Activated CD8-positive, alpha-beta memory T cell treated with anti-CD3 and anti-CD28 coated beads for 48 hours (primary cell): ENCODE data around the gene NAPG.
"Not testable (repeated sequence)": the region's sequence is repeated elsewhere in the genome, so short reads cannot be mapped to it uniquely, and the experiment has no call there.

Experiments used
- DNase-seq, 3 experiments: peaks; one replicate each; pipeline ENCODE4 v3.0.0-alpha.2; 2020; ENCODE audit warnings: low read depth in 2 of 3, low spot score in 2 of 3

The NAPG gene

DNA sequence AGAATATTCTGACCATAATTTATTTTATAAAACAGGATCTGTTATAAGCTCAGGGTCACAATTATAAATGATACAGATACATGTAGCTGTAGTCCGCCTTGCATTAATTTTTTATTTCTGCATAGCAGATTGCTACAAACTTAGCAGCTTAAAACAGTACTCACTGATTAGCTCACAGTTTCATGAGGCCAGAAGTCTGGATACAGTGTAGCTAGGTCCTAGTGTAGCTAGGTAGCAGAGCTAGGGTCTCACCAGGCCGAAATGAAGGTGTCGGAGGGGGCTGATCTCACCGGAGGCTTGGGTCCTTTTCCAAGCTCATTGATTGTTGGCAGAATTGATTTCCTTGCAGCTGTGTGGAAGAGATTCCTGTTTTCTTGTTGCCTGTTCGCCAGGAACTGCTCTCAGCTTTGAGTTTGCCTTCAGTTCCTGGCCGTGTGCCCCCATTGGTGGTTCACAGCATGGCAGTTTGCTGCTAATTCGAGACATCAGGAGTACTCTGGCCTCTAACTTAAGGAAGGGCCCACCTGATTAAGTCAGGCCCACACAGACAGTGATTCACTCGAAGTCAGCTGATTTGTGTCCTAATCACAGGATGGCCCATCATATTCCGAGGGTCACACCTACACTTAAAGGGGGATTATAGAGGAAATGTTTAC is 18.4 kb downstream of the NAPG start:
- no peak for DNase-seq

DNA sequence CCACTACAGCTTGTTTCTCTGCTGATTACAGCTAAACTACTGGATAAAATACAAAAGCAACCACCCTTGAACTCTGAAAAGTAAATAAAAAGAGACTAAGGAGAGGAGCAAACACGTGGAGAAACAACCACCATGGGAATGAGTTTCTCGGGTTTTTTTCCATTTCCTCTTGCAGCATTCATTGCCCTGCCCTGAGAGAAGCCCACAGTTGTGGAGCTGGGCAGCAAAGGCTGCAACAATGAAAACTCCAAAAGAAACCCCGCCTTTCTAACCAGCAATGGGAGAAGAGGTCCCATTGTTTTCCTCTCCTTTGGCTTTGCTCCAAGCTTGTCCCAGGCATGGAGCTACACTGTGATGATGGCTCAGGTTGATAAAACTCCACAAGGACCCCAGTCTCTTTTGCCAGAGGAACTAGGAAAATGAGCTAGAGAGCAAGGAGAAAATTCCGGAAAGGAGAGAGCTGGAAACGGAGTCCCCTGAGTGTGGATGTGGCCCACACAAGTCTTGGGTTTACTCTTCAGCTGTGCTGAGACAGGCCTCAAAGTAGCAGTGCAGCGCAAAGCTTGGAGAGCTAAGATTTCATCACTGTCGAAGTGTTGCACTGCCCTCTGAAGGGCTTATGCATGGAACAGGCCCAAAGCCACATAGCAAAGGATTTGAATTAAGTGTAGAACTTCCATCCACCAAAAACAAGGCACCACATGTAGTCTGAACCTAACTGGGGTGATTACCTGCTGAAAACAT is 20.9 kb downstream of the NAPG start:
- DNase-seq: no peak

DNA sequence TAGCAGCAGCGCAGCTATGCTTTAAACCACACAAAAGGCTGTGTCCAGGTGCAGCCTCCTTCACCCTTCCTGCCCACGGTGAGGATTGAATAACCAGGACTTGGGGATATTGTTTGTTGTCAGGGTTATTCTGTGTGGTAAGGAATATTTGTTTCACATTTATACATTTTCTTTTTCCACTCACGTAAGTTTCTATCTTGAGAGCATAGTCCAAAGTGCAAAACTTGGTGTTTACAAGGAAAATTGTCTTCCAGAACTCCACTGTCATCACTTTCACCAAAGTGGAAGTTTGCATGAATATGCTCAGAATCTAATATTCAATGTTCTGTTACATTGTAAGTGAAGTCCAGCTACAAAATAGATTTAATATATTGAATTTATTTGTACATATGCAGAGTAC is 26.4 kb downstream of the NAPG start:
- no peak for DNase-seq

DNA sequence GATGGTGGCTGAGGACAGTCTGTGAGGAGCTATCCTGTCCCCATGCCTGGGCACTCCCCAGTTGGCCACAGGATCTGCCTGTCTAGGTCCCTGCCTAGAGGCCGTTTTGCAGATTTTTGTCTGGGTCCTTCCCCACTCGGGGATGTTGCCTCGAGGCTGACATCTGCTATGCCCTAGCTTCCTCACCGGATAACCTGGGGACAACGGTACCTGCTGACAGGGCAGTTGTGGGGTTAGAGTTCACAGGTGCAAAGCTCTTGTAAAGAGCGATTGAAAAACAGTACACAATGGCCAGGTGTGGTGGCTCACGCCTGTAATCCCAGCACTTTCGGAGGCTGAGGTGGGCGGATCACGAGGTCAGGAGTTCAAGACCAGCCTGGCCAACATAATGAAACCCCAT is 30.4 kb downstream of the NAPG start:
- not testable (repeated sequence) for DNase-seq

DNA sequence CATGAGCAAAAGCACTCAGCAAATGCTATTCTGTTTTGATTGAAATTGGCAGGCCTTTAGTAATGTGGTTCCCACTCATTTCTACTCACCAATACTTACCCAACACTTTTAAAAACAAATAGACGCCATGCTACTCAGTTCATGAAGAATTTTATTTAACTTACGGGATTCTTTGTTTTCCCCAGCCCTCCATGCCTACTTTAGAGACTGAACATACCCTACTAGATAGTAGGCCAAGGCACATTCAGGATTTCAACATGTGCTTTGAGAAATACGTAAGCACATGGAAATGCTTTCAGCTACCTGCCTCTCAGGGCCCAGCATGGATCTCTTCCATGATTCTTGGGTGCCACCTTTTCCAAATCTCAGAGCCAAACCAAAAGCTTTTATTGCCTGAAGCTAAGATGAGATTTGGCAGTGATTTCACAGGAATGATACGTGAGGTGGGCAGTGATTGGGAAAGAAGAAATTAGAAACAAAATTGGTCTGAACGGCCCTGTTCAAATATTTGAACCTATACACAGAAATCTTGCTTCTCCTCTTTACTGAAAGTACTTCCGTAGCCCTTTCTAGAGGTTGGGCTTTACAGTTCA is 31.4 kb downstream of the NAPG start:
- DNase-seq: no peak

DNA sequence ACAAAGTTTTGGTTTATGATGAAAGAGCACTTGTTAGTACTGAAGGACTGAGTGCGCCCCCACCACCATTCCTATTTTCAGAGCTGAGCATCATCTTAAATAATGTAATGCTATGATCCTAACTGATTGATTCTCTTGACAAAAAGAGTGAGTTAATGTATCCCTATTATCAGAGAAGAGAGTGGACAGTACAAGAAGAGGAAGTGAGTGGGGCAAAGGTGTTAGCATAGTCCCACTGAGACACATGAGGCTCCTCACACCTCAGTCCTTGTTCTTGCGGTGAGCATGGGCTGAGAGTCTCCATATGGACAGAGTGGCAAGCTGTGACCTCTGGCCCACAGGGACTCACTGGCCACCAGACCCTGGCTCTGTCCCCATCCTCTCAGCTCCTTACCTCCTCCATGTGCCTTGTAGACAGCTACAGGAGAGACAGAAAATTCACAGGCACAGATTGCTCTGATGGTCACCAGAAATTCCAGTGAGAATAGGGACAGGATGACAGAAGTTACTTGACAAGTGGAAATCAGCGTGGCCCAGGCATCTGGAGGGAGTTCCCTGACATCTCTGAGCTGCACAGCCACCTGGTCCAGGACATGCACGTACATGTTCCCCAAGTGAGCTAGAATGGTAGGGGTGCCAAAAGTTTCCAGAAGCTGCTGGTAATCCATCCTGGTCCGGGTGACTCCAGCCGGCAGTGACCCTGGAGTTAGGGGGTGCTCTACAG is 32.6 kb downstream of the NAPG start:
- no peak for DNase-seq

DNA sequence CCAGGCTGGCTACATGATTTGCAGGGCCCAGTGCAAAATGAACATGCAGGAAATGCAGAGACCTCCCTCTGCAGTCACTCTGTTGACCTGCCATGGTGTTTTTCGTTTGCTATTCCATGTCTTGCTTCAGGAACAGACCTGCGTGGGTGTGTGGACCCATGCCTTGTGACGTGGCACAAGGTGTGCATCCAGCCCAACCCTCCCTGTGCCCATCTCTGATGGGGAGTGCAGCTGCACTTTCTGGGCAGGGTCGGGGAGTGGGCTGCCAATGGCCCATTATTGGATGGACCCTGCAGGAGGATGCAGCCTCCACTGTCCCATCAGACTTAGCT is 33.1 kb downstream of the NAPG start:
- no peak for DNase-seq

DNA sequence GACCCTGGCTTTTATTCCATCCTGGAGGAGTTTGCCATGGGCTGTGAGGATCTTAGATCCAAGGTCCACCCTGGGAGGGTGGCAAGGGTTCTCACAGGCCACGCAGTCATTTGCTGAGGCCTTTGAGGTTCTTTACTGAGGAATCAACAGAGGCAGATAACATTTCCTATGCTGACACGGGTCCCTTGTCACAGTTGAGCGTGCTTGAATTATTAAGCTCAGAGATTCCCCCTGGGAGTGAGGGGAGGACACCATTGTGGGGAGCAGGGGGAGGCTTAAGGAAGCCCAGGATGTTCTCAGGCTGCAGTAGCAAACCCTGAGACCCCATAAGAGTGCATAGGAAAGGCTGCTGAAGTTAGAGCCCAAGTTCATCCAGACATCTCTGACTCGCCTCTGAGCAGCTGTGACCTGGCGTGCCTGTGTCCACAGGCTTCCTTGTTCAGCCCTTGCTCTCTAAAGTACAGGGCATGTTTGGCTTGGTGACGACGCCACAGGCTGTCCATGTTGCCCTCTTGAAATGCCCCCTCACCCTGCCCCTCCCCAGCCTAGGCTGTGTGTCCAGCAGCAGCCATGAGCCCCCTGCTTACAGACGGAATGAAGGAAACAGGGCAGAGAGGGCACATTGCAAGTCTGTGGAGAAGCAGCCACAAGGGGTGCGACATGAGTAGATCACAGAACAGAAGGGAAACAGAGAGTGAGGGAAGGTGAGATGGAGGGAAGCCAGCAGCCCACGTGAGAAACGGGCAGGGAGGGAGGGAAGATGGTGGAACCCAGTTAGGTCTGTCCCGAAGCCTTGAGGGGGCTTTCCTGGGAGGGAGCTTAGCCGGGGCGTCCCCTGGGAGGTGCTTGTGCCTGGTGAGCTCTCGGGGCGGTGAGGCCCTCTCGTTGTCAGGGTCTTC is 34.0 kb downstream of the NAPG start:
- no peak for DNase-seq

DNA sequence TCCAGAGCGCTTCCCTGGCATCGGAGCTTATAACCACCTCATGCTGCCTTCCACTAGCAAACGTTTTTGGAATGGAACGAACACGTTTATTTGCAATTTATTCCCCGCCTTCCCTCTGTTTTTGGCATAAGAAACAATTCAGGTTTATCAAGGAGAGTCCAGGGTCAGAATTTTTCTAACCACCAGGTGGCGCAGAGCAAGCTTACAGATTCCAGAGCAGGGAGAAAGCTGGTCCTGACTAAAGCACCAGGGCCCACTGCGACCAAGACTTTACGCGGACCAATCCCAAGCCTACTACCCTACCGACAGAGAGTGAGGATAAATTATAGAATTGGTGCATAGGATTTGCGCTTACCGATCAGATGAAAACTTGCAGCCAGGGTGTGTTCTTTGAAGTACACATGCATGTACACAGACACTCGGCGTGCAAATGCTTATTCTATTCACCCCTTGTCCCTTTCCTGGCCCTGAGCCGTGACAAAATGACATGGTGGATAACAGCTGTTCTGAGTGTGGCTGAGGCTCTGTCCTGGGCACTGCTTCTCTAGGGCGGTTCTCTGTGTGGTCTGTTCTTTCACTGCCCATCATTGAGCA is 34.7 kb downstream of the NAPG start:
- peak in 2 of 3 experiments; percentile 12 to 57 for DNase-seq

DNA sequence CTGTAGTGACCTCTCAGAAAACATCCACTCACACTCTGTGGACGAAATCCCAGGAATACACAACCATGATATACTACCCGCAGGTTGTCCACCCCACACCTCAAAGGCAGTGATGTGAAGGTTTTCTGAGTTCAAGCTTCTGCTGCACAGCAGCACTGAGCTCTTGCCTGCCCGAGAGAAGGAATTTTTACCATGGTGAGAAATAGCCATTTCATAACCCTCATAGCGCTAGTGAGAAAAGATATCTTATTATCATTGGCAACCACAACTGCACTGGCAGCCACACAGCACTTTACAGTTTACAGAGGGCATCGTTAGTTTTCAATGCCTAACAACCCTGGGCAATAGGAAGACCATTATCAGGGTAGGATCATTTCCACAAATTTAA is 36.9 kb downstream of the NAPG start:
- no peak for DNase-seq

DNA sequence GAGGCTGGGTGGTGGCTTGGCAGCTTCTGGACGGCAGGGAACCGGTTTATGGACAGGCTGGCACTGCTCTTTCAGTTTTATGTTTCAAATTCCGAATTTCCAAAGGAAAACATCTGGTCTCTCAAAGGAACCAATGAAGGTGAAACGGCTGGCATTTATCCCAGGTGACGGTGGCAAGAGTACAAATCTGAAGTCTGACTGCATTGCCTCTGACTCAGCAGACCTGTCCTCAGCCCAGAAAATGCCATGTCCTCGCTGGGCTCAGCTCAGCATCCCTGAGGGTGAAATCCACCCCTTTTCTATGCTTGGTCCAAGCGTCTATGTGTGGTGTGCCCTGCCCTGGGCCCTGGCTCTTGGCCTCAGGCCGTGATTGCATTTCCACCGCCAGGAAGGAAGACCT is 38.1 kb downstream of the NAPG start:
- DNase-seq: no peak

DNA sequence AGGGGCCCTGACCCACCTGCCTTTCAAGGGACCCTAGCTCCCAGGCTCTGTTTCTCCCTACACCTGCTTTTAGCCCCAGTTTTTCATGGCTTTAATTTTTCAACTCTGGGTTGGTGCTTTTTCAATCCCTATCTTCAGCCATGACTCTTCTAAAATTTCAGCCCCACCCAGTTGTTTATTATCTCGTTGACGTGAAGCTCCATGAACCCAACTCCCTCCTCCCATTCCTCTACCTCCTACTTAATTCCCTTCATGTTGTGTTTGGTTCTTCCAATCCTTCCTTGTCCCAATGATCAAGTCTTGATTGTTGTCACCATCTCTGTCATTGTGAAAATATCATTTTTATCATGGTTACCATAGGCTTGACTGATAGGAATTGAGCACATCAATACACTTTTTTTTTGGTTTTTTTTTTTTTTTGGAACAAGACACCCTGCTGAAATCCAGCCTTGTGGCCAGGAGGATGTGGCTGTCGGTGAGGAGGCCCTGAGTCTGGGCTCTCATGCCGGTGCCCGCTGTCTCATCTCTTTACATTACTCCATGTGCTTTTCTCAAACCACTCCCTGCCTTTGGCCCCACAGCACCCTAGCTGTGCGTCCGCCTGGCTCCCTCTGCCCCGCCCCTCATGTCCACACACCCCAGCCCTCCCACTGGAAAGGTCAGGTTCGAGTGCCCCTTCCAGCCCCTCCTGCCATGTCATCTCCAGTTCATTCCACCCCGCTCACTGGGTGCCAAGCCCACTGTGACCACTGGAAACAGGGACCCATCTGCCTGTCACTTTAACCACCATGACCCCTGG is 39.3 kb downstream of the NAPG start:
- DNase-seq: no peak

DNA sequence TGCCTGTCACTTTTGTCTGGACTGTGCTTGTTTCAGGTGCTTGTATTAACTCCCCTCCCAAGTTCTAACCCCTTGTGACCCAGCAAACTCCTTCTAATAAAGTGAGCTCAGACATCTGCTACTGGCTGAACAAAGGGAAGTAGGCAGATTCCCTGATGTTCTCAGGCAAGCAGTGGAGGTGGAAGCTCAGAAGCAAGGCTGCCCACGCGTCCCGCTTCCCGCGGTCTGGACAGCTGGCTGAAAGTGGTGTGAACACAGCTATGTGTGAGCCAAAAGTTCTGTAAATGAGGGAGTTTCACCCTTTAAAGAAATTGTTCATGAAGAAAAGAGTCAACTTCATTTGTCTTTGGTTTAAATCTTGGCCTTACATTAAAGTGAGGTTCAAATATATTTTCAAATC is 40.0 kb downstream of the NAPG start:
- DNase-seq: no peak

DNA sequence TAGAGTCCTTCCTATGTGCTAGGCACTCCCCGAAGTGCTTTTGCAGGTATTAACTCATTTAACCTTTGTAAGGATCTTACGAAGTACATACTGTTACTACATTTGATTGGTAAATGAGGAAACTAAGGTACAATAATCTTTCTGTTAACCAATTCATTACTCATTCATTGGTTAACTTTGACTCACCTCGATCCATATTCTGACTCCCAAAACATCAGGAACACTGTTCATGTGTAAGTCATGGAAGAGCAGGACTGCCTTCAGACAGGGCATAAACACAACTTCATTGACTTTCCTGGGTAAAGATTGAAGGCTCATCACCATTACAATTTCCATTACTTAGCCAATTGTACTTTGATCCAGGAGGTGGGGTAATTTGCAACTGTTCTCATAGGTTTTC is 40.6 kb downstream of the NAPG start:
- no peak for DNase-seq

DNA sequence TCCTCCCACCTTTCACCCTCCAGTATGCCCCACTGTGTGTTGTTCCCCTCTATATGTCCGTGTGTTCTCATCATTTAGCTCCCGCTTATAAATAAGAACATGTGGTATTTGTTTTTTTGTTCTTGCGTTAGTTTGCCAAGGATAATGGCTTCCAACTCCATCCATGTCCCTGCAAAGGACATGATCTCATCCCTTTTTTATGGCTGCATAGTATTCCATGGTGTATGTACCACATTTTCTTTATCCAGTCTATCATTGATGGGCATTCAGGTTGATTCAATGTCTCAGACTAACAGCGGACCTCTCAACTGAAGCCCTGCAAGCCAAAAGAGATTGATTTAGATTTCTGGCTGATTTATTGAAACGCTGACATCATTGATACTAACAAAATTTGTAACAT is 44.1 kb downstream of the NAPG start:
- DNase-seq: not testable (repeated sequence)

DNA sequence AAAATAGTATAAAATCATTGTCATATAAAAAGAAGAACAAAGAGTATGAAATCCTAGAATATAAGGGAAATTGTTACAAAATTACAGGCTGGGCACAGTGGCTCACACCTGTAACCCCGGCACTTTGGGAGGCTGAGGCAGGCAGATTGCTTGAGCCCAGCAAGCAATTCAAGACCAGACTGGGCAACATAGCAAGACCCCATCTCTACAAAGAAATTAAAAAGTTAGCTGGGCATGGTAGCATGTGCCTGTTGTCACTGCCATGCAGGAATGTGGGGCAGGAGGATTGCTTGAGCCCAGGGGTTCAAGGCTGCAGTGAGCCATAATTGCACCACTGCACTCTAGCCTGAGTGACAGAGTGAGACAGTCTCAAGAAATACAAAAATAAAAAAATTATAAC is 44.8 kb downstream of the NAPG start:
- no peak for DNase-seq

DNA sequence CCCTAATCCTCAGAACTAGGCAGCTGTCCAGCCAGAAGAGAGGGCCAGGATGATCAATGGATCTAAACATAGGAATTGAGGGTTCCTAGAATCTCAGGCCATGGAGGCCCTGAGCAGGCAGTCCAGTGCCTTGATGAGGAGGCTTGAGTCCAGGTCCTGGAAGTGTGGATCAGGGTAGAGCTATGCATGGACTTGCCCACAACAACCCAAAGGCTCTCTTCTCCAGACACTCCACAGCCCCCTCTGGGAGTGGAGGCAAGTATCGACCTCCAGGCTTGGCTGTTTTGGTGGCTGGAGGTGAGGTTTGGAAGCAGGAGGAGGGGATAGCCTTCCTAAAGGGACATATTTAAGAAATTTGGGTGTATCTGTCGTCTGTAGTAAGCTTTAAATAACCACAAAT is 45.7 kb downstream of the NAPG start:
- no peak for DNase-seq

DNA sequence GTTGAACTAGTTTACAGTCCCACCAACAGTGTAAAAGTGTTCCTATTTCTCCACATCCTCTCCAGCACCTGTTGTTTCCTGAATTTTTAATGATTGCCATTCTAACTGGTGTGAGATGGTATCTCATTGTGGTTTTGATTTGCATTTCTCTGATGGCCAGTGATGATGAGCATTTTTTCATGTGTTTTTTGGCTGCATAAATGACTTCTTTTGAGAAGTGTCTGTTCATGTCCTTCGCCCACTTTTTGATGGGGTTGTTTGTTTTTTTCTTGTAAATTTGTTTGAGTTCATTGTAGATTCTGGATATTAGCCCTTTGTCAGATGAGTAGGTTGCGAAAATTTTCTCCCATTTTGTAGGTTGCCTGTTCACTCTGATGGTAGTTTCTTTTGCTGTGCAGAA is 47.4 kb downstream of the NAPG start:
- not testable (repeated sequence) for DNase-seq

DNA sequence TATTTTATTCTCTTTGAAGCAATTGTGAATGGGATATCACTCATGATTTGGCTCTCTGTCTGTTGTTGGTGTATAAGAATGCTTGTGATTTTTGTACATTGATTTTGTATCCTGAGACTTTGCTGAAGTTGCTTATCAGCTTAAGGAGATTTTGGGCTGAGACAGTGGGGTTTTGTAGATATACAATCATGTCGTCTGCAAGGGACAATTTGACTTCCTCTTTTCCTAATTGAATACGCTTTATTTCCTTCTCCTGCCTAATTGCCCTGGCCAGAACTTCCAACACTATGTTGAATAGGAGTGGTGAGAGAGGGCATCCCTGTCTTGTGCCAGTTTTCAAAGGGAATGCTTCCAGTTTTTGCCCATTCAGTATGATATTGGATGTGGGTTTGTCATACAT is 48.6 kb downstream of the NAPG start:
- DNase-seq: not testable (repeated sequence)
